SK-N-SH (cell line): Measurements from ENCODE around the gene NTRK2.

Experiments used
- EP300 ChIP-seq, 2 experiments: IDR thresholded peaks; 2 replicates each; pipeline versions ENCODE4 v1.4.0 to v1.6.1; 2012; ENCODE audit warnings: borderline replicate concordance in 1 of 2, low read depth in 1 of 2, low read length in 1 of 2
- MEF2A ChIP-seq: IDR thresholded peaks from 2 replicates; pipeline ENCODE4 v1.4.0; 2012; ENCODE audit warnings: low read depth, borderline replicate concordance
- NRF1 ChIP-seq: IDR thresholded peaks from 2 replicates; pipeline ENCODE4 v1.6.1; 2012; ENCODE audit warnings: low read depth, mild to moderate bottlenecking, low read length
- POLR2AphosphoS5 ChIP-seq: IDR thresholded peaks from 2 replicates; pipeline ENCODE4 v1.6.1; 2012; ENCODE audit warnings: low read depth, low read length
- RAD21 ChIP-seq: IDR thresholded peaks from 2 replicates; pipeline ENCODE4 v1.6.1; 2012; ENCODE audit warnings: mild to moderate bottlenecking, low read length
- RCOR1 ChIP-seq: fragments of 150-350 bp; IDR thresholded peaks from 2 replicates; pipeline ENCODE4 v1.6.1; 2017; ENCODE audit warnings: antibody characterized with exemption, low read length
- RFX5 ChIP-seq: IDR thresholded peaks from 2 replicates; pipeline ENCODE4 v1.6.1; 2012; ENCODE audit warnings: mild to moderate bottlenecking, improper control_type of control experiment, low read length
- SIN3A ChIP-seq: IDR thresholded peaks from 2 replicates; pipeline ENCODE4 v1.6.1; 2012; ENCODE audit warnings: low read depth, mild to moderate bottlenecking, low read length, moderate library complexity, borderline replicate concordance
- SMC3 ChIP-seq: IDR thresholded peaks from 2 replicates; pipeline ENCODE4 v1.6.1; 2012; ENCODE audit warnings: low read depth, low read length, improper control_type of control experiment
- TAF1 ChIP-seq: IDR thresholded peaks from 2 replicates; pipeline ENCODE4 v1.6.1; 2012; ENCODE audit warnings: low read depth, mild to moderate bottlenecking, low read length, moderate library complexity, borderline replicate concordance
- TCF12 ChIP-seq: IDR thresholded peaks from 2 replicates; pipeline ENCODE4 v1.4.0; 2012
- TF ChIP-seq, protein P1 (sequence below): fragments of 200-600 bp; sonication (generic); IDR thresholded peaks from 2 replicates; pipeline ENCODE4 v1.6.1; 2017; ENCODE audit warnings: antibody characterized with exemption, mild to moderate bottlenecking, moderate library complexity
- TF ChIP-seq, protein P2 (sequence below): IDR thresholded peaks from 2 replicates; pipeline ENCODE4; 2012
- TF ChIP-seq, protein P3 (sequence below): IDR thresholded peaks from 2 replicates; pipeline ENCODE4 v1.4.0; 2012; ENCODE audit warnings: low read depth, borderline replicate concordance

DNA sequence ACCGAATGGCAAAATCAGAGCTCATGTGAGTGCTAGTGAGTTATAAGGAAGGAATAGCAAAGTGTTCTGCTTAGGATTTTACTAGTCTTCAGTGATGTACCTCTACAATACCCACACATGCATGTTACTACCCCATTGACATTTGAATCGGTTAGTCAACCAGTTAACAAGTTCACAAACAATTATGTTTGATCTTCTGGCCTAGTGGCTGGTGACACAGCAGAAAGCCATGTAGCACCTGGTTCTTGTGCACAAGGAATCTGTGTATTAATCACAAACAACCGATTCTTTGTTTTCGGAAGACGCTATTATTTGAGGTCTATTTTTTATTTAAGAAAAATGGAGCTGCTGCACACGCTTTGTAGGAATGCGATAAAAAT is 41.9 kb downstream of the NTRK2 start:
- TF ChIP-seq, protein P1, sequence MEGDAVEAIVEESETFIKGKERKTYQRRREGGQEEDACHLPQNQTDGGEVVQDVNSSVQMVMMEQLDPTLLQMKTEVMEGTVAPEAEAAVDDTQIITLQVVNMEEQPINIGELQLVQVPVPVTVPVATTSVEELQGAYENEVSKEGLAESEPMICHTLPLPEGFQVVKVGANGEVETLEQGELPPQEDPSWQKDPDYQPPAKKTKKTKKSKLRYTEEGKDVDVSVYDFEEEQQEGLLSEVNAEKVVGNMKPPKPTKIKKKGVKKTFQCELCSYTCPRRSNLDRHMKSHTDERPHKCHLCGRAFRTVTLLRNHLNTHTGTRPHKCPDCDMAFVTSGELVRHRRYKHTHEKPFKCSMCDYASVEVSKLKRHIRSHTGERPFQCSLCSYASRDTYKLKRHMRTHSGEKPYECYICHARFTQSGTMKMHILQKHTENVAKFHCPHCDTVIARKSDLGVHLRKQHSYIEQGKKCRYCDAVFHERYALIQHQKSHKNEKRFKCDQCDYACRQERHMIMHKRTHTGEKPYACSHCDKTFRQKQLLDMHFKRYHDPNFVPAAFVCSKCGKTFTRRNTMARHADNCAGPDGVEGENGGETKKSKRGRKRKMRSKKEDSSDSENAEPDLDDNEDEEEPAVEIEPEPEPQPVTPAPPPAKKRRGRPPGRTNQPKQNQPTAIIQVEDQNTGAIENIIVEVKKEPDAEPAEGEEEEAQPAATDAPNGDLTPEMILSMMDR = no peak
- no peak for TF ChIP-seq EP300 (IDR thresholded peaks at IDR 0.05; ENCODE audit: borderline replicate concordance in 1 of 2, low read depth in 1 of 2, low read length in 1 of 2)
- TF ChIP-seq, protein P2, sequence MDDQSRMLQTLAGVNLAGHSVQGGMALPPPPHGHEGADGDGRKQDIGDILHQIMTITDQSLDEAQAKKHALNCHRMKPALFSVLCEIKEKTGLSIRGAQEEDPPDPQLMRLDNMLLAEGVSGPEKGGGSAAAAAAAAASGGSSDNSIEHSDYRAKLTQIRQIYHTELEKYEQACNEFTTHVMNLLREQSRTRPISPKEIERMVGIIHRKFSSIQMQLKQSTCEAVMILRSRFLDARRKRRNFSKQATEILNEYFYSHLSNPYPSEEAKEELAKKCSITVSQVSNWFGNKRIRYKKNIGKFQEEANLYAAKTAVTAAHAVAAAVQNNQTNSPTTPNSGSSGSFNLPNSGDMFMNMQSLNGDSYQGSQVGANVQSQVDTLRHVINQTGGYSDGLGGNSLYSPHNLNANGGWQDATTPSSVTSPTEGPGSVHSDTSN = no peak
- TF ChIP-seq RFX5 = no peak
- TF ChIP-seq NRF1 = no peak
- no peak for TF ChIP-seq POLR2AphosphoS5
- TF ChIP-seq, protein P3, sequence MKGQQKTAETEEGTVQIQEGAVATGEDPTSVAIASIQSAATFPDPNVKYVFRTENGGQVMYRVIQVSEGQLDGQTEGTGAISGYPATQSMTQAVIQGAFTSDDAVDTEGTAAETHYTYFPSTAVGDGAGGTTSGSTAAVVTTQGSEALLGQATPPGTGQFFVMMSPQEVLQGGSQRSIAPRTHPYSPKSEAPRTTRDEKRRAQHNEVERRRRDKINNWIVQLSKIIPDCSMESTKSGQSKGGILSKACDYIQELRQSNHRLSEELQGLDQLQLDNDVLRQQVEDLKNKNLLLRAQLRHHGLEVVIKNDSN = no peak
- no peak for TF ChIP-seq SIN3A
- no peak for TF ChIP-seq RAD21
- no peak for TF ChIP-seq SMC3
- no peak for TF ChIP-seq RCOR1
- TF ChIP-seq TAF1 = no peak
- TF ChIP-seq TCF12 = no peak
- no peak for TF ChIP-seq MEF2A
